Activated naive CD8-positive, alpha-beta T cell (primary cell): ENCODE measurements around the gene SPNS2.

Source experiments
- H3K27ac Mint-ChIP-seq: one replicate; pipeline ENCODE4 v1.8.0; 2021; ENCODE audit warnings: mixed read lengths
- H3K27me3 Mint-ChIP-seq: one replicate; pipeline ENCODE4 v1.8.0; 2021; ENCODE audit warnings: mixed read lengths
- H3K36me3 Mint-ChIP-seq: one replicate; pipeline ENCODE4 v1.8.0; 2021; ENCODE audit warnings: mixed read lengths
- H3K4me1 Mint-ChIP-seq: one replicate; pipeline ENCODE4 v1.8.0; 2021; ENCODE audit warnings: low read depth, mixed read lengths
- H3K4me3 Mint-ChIP-seq: one replicate; pipeline ENCODE4 v1.8.0; 2021; ENCODE audit warnings: mild to moderate bottlenecking, mixed read lengths
- H3K9me3 Mint-ChIP-seq: one replicate; pipeline ENCODE4 v1.8.0; 2021; ENCODE audit warnings: low read depth, mixed read lengths

The SPNS2 gene

DNA sequence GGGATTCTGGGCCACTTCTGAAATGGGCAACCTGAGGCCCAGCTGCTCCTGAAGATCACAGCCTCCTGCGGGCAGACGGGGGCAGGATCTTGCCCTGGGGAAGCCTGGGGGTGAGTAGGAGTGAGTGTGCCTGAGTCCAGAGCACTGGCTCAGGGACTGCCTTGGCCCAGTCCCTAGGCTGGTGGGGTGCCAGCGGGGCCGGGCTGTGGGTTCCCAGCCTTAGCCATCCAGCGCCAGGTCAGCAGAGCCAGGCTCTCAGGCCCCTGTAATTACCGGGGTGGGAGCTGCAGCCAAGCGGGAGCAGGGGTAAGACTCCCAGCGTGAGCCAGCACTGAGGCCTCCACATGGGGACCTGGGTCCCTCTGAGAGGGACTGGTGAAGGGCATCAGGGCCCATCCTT lies 8.2 kb downstream of the SPNS2 start:
- Mint-ChIP-seq H3K36me3 (no peaks in the 10 kb centered on the region), H3K27ac (no peak overlapping the region), H3K27me3 (no peaks in the 10 kb centered on the region), H3K4me3 (no peak overlapping the region), H3K9me3 (no peaks in the 10 kb centered on the region), H3K4me1 (peaks cover 35% of the 10 kb centered on the region)

DNA sequence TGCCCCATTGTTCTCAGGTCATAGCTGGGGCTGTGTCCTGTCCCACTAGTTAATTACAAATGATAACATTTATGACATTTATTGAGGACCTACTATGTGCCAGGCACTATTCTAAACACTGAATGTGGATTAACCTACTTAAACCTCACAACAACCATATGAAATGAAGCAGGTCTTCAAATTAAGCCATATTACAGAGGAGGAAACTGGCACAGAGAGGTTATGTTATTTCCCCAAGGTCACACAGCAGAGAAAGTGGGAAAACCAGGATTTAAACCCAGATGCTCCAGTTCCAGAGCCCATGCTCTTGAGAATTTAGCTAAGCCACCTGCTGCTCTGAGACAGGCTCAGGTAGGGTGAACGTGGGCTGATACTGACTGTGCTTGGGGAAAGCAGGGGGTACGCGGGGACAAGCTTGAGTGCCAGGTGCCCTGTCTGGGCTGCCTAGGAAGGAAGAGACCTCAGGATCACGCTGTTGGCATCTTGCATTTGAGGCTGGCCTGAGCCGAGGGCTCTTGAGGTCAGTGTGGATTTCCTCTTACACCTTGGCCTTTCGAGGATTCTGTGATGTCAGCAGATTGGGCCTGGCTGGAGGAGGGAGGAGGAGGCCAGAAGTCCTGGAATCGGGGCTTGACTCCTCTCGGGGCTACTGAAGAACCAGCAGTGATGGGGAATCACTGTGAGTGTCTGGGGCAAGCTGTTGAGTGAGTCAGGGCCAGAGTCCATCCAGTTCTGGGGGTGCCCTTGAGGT lies 8.9 kb downstream of the SPNS2 start:
- no peaks in the 10 kb centered on the region for H3K27me3 Mint-ChIP-seq
- no peaks in the 10 kb centered on the region for H3K36me3 Mint-ChIP-seq
- peaks cover 35% of the 10 kb centered on the region for H3K4me1 Mint-ChIP-seq
- H3K27ac Mint-ChIP-seq, result no peak overlapping the region
- no peaks in the 10 kb centered on the region for H3K9me3 Mint-ChIP-seq
- no peak overlapping the region for H3K4me3 Mint-ChIP-seq

DNA sequence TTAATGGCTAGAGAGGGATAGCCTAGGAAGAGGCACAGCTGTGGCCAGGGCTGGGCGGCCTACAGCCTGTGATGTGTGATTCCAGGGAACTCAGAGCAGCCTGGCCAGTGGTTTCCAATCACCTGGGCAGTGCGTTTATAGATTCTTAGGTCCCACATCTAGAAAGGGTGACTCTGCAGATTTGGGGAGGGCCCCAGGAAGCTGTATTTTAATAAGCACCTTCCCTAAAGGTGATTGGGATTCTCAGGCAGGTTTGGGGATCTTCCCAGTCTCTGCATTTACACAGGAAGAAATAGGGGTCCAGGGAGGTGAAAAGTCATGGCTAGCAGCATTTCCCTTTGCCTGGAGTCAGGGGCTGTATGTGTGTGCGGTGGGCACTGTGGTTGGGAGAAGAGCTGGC lies 9.5 kb downstream of the SPNS2 start:
- H3K4me1 Mint-ChIP-seq, result peaks cover 35% of the 10 kb centered on the region
- no peaks in the 10 kb centered on the region for H3K9me3 Mint-ChIP-seq
- no peak overlapping the region for H3K27ac Mint-ChIP-seq
- H3K4me3 Mint-ChIP-seq, result no peak overlapping the region
- no peaks in the 10 kb centered on the region for H3K36me3 Mint-ChIP-seq
- H3K27me3 Mint-ChIP-seq, result no peaks in the 10 kb centered on the region

DNA sequence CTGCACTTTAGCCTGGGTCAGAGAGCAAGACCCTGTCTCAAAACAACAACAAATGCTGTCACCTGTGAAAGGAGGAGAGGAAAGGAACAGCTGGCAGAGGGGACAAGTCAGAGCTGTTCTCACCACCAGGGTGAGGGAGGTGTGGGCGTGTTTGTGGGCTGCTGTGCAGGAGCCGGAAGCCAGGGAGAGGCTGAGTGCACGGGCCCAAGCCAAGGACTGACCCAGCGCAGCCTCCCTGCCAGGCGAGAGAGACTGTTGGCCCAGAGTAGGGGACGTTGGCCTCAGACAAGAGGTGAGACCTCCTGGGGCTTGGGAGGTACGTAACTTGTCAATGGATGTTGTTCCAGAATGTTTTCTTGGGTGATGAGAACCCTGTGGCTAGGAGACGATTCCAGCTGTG lies 10.7 kb downstream of the SPNS2 start:
- Mint-ChIP-seq H3K9me3 (no peaks in the 10 kb centered on the region), H3K4me1 (peaks cover 25% of the 10 kb centered on the region), H3K4me3 (no peak overlapping the region), H3K27ac (no peak overlapping the region), H3K36me3 (no peaks in the 10 kb centered on the region), H3K27me3 (no peaks in the 10 kb centered on the region)

DNA sequence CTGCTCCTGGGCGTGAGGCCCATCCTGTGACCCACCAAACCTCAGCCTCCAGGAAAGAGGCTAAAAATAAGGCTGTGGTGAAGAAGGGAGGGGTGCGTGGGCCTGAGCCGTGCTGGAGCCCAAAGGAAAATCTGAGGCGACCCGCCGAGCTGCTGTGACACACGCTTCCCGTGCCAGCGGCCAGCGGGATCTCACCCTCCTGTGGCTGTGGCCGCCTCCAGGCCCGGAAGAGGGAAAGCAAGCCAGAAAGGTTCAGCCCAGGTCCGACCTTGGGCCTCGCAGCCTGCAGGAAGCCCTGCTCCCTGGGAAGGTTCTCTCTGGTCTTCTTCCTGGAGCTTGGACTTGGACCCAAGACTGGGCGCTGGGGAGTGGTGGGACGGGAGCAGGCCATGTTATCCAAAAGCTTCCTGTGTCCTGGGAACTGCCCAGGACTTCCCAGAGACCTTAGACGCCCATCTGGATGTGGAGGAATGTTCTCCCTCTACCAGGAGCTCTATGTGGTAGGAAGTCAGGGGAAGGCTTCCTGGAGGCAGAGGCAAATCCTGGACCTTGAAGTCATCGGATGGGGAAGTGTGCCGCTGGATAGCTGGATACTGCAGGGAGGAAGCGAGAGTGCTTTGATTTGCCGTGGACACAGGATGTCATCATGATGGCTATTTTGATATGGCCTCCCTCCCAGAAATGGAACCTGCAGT lies 11.4 kb downstream of the SPNS2 start:
- H3K27ac Mint-ChIP-seq, result no peak overlapping the region
- H3K4me3 Mint-ChIP-seq, result no peak overlapping the region
- H3K4me1 Mint-ChIP-seq, result peaks cover 19% of the 10 kb centered on the region
- no peaks in the 10 kb centered on the region for H3K9me3 Mint-ChIP-seq
- no peaks in the 10 kb centered on the region for H3K36me3 Mint-ChIP-seq
- H3K27me3 Mint-ChIP-seq, result no peaks in the 10 kb centered on the region

DNA sequence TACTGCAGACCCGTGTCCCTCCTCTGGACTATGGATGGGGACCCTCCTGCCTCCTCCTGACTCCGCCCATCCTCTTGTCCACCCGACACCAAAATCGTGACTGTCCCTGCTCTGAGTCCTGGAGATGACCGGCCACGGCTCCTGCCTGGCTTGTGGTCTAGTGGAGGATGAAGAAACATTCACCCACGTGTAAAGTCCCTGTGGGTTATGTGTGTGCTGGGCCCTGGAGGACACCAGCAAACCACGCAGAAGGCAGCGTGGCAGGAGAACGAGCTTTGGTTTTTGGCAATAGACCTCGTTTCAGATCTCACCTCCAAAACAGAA lies 11.9 kb downstream of the SPNS2 start:
- H3K9me3 Mint-ChIP-seq, result no peaks in the 10 kb centered on the region
- no peak overlapping the region for H3K4me3 Mint-ChIP-seq
- no peaks in the 10 kb centered on the region for H3K27me3 Mint-ChIP-seq
- H3K4me1 Mint-ChIP-seq, result peaks cover 17% of the 10 kb centered on the region
- H3K27ac Mint-ChIP-seq, result no peak overlapping the region
- H3K36me3 Mint-ChIP-seq, result no peaks in the 10 kb centered on the region

DNA sequence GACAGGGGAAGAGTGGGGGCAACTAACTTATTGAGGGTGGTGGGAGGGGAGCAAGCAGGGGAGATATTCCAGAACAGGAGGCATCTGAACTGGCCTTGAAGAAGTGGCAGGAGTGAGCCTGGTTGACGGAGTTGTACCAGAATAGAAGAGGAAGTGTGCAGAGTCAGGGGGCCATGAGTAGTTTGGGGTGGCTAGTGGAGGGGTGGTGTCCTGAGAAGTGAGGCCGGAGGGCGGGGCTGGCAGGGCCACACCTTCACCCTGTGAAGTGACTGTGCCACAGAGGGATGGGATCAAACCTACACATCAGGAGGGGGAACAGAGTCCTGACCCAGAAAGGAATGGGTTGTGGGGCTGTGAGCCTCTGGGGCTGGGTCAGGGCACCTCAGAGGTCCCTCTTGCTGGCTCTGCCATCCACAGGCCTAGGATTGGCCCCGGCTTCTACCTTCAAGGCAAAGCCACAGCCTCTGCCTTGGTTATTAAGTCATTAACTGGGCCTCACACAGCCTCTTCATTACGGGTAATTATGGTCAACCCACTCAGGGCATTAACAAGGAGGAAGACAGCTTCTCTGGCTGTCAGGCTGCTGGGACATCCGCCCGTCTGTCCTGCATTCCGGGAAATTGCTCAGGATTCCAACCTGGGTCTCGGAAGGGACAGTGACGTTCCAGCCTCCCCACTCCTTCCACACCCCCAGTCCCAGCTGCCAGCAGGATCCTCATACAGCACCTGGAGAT lies 12.7 kb downstream of the SPNS2 start:
- Mint-ChIP-seq H3K36me3 (no peaks in the 10 kb centered on the region), H3K27ac (no peak overlapping the region), H3K9me3 (no peaks in the 10 kb centered on the region), H3K4me1 (peaks cover 17% of the 10 kb centered on the region), H3K27me3 (no peaks in the 10 kb centered on the region), H3K4me3 (no peak overlapping the region)

DNA sequence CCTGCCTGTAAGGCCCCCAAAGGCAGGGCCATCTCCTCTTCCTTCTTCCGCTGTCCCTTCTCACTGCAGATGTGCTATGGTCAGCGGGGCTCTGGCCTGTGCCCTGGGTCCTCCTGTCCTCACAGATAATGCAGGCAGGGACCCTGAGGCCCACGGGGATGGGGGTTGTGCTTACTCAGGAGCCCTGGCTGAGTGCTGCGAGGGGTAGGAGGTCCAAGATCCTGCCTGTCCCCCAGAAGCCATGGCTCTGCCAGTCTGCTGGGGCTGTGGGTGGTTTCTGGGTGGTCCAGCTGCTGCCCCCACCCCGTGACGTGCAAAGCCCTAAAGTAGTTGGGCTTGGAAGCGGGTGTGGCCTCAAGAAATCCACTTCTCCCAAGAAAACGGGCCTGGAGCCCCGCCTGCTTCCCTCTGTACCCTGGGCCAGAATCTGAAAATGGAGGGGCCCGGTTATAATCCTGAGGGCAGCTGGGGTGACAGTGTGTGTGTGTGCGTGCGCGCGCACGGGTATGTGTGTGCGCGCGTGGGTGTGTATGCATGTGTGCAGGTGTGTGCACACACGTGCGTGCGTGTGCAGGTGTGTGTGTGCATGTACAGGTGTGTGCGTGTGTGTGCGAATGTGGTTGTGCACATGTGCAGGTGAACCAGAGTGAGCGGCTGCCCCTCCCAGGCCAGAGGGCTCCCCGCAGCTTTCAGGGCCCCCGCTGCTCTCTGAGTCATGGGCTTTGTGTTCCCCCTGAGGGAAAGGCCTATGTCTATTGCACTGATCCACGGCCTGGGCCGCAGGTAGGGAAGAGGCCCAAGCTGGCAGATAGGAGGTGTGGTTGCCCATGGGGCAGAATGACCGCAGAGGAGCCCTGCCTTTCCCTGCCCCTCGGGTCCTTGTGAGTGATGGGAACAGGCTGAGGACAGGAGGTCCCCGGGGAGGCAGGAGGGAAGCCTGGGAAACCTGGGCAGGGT lies 13.8 kb downstream of the SPNS2 start:
- Mint-ChIP-seq H3K4me1 (peaks cover 17% of the 10 kb centered on the region), H3K9me3 (no peaks in the 10 kb centered on the region), H3K4me3 (no peak overlapping the region), H3K27me3 (no peaks in the 10 kb centered on the region), H3K27ac (no peak overlapping the region), H3K36me3 (no peaks in the 10 kb centered on the region)

DNA sequence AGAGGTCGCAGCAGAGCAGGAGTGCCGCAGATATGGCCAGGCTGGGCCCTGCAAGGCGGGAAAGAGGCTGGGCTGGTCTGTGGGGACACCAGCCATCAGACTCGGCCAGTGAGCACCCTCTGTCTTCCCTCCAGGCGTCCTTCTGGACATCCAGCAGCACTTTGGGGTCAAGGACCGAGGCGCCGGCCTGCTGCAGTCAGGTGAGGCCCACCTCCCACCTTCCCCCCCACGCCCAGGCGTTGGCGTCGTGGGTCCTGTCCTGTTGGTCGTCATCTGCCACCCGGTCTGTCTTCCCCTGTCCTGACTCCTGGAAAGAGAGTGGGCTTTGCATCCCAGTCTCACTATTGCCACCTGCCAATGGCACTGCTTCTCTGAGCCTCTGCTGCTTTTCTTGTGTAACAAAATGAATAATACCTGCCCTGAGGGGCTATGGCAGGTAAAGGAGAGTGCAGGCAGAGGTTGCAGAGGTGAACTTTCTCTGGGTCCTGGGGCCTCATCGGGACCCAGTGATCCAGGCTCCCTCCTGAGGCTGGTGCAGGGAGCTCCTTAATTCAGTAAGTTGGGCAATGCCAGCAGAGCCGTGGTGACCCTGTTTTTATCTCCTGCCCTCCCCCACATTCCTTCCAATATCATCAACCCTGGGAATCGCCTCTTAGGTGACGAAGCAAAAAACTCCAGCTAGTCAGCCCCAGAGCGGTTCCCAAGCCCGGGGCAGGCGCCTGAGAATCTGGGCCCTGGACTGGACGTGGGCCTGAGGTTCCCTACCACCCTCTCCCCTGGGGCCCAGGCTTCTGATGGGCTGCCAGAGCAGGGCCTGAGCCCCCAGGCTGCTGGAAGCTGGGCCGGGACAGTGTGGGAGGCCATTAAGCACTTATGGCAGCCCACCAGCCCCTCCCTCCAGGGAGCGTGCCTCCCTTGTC lies 14.7 kb downstream of the SPNS2 start:
- H3K27me3 Mint-ChIP-seq, result no peaks in the 10 kb centered on the region
- H3K36me3 Mint-ChIP-seq, result no peaks in the 10 kb centered on the region
- H3K27ac Mint-ChIP-seq, result no peak overlapping the region
- no peaks in the 10 kb centered on the region for H3K9me3 Mint-ChIP-seq
- no peak overlapping the region for H3K4me3 Mint-ChIP-seq
- H3K4me1 Mint-ChIP-seq, result peaks cover 14% of the 10 kb centered on the region

DNA sequence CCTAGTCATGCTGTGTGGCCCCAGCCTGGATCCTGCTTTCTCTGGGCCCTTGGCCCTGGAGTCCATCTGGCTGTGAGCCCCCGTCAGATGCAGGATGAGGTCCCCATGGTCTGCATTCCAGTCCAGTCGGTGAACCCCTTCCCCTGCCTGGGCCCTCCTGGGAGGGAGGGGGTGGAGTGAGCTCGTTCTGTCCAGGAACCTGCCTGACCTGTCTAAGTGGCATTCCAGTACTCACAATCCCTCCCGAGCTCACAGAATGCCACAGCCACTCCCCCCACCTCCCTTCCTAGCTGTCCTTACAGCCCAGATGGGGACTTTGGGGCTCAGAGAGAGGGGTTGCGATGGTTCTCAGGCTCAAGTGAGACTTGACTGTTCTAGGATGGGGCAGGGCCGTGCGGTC lies 15.5 kb downstream of the SPNS2 start:
- H3K36me3 Mint-ChIP-seq, result no peaks in the 10 kb centered on the region
- peaks cover 6% of the 10 kb centered on the region for H3K4me1 Mint-ChIP-seq
- no peaks in the 10 kb centered on the region for H3K9me3 Mint-ChIP-seq
- no peaks in the 10 kb centered on the region for H3K27me3 Mint-ChIP-seq
- H3K27ac Mint-ChIP-seq, result no peak overlapping the region
- no peak overlapping the region for H3K4me3 Mint-ChIP-seq

DNA sequence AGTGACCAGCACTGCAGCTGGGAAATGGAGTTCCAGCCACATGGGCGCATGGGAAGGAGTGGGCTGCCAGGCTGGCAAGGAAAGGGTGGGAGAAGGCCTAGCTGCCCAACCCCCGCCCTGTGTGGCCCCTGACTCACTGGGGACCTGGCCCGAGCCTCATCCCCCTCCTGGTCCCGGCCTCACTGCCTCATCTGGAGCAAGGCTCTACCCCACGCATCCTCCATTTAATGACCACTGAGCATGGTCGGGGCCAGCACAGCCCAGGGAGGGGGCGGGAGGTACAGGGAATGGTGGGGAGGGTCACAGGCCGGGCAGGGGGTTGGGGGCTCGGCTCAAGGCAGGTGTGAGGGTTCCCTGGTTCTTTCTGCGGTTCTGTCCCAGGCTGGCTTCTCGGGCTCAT lies 16.1 kb downstream of the SPNS2 start:
- H3K27ac Mint-ChIP-seq, result no peak overlapping the region
- peaks cover under 1% of the 10 kb centered on the region for H3K4me1 Mint-ChIP-seq
- no peaks in the 10 kb centered on the region for H3K27me3 Mint-ChIP-seq
- H3K4me3 Mint-ChIP-seq, result no peak overlapping the region
- no peaks in the 10 kb centered on the region for H3K9me3 Mint-ChIP-seq
- H3K36me3 Mint-ChIP-seq, result no peaks in the 10 kb centered on the region

DNA sequence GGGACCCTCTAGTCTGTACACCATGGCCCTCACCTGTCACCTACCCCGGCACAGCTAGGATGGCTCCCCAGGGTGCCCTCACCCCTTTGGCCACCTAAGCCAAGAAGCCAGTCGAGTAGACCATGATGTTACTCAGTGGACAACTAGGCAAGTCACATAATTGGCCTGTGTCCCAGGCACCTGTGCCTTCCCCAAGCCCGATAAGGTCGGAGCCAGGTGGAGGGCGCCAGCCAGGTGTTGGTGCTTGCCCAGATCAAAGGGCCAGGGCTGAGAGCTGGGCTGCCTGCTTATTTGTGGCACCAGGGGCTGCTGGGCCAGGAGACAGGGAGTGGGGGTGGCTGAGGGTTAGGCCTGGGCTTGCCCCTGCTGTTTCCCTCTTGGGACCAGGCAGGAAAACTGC lies 16.8 kb downstream of the SPNS2 start:
- Mint-ChIP-seq H3K9me3 (no peaks in the 10 kb centered on the region), H3K36me3 (no peaks in the 10 kb centered on the region), H3K27ac (no peak overlapping the region), H3K27me3 (no peaks in the 10 kb centered on the region), H3K4me1 (no peaks in the 10 kb centered on the region), H3K4me3 (no peak overlapping the region)

DNA sequence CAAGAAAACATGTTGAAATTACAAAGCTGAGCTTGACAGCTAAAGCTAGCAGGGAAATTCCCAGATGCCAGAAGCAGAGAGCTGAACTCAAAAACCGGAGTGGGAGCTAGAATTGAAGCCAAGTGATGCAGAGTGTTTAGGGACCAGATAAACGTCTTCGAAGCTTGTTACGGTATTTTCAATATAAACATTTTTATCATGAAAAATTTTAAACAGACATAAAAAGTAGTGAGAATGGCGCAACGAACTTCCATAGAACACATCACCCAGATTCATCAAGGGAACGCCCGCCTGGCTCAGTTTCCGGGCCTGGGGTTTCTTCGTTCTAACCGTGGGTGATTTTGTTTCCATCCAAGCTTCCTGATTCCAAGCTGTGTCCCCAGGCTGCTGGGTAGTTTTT lies 18.1 kb downstream of the SPNS2 start:
- Mint-ChIP-seq H3K4me3 (no peak overlapping the region), H3K9me3 (no peaks in the 10 kb centered on the region), H3K27me3 (no peaks in the 10 kb centered on the region), H3K36me3 (no peaks in the 10 kb centered on the region), H3K4me1 (no peaks in the 10 kb centered on the region), H3K27ac (no peak overlapping the region)

DNA sequence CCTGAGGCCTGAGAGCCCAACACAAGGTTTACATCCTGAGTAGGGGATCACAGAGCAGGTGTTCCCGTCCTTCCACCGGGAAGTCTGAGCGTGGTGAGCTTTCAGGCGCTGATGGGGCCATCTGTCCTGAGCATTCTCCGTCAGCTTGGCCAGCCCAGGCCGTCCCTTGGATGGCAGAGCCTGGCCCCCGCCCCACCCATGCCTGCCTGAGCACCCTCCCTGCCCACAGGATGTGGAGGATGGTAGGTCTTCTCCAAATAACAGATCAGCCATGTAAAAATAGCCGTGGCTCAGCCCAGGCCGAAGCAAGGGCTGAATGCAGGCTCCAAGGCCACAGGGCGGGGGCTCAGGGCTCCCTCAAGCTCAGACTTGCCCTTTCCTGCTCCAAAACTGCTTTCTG lies 20.2 kb downstream of the SPNS2 start:
- no peak overlapping the region for H3K4me3 Mint-ChIP-seq
- H3K36me3 Mint-ChIP-seq, result no peaks in the 10 kb centered on the region
- no peaks in the 10 kb centered on the region for H3K4me1 Mint-ChIP-seq
- no peaks in the 10 kb centered on the region for H3K27me3 Mint-ChIP-seq
- H3K9me3 Mint-ChIP-seq, result no peaks in the 10 kb centered on the region
- no peak overlapping the region for H3K27ac Mint-ChIP-seq
